H1 (cell line): ENCODE data around the gene KRTAP10-7. TPM values are rescaled to one million over a fixed set of nuclear protein-coding genes. Genes with fewer than 3 reads are reported as not detected.
"Not testable (repeated sequence)": the region's sequence is repeated elsewhere in the genome, so short reads cannot be mapped to it uniquely, and the experiment has no call there.

Experiments
- CTCF ChIA-PET: fragments of 300-600 bp; sonication (Branson Sonifier 250); formaldehyde crosslinking; loops from one replicate; lab custom pipeline; 2021; ENCODE audit not compliant: partially characterized antibody; lab: Charles Lee
- POLR2A ChIA-PET: fragments of 300-600 bp; sonication (Branson Sonifier 250); formaldehyde crosslinking; loops from one replicate; lab custom pipeline; 2021; ENCODE audit warnings: inconsistent platforms; ENCODE audit not compliant: partially characterized antibody; lab: Charles Lee
- DNase-seq, 2 experiments: peaks; one replicate each; pipeline versions ENCODE4 v3.0.0 to v3.0.0-alpha.2; 2010 to 2022; ENCODE audit warnings: low spot score in 2 of 2, low read depth in 1 of 2, mixed read lengths in 1 of 2
- FAIRE-seq: peaks from 2 replicates; lab custom pipeline; 2011; peaks lifted over from hg19 to GRCh38; lab: Jason Lieb, UNC
- H2AFZ ChIP-seq: 2 replicates; pipeline ENCODE4 v1.8.1; 2012; ENCODE audit warnings: low read length, inconsistent platforms
- H2AK5ac ChIP-seq: 2 replicates; pipeline ENCODE4 v1.6.1; 2013; ENCODE audit warnings: low read depth, low read length
- H2BK120ac ChIP-seq: replicated peaks from 2 replicates; pipeline ENCODE3; 2013; ENCODE audit warnings: low read depth, low read length, inconsistent platforms
- H2BK12ac ChIP-seq: 2 replicates; pipeline ENCODE4 v1.6.1; 2013; ENCODE audit warnings: low read depth, low read length
- H2BK15ac ChIP-seq: 2 replicates; pipeline ENCODE4 v1.6.1; 2013; ENCODE audit warnings: low read length
- H2BK20ac ChIP-seq: 2 replicates; pipeline ENCODE4 v1.6.1; 2013; ENCODE audit warnings: low read length
- H2BK5ac ChIP-seq: 2 replicates; pipeline ENCODE4 v1.6.1; 2013; ENCODE audit warnings: low read depth, low read length
- H3K14ac ChIP-seq: 2 replicates; pipeline ENCODE4 v1.6.1; 2013; ENCODE audit warnings: inconsistent platforms; ENCODE audit not compliant: insufficient read length
- H3K18ac ChIP-seq: 2 replicates; pipeline ENCODE4 v1.6.1; 2013; ENCODE audit warnings: low read length; ENCODE audit errors: extremely low read depth
- H3K23ac ChIP-seq: 2 replicates; pipeline ENCODE4 v1.6.1; 2013; ENCODE audit warnings: inconsistent platforms; ENCODE audit not compliant: insufficient read length
- H3K23me2 ChIP-seq: 2 replicates; pipeline ENCODE4 v1.6.1; 2013; ENCODE audit warnings: low read depth, low read length
- H3K27ac ChIP-seq: 2 replicates; pipeline ENCODE4 v1.6.1; 2011; ENCODE audit warnings: low read depth, low read length, inconsistent platforms
- H3K27me3 ChIP-seq, 4 experiments: replicated peaks in 1 of 4; 1 replicate in 1 of 4; 2 replicates in 3 of 4; pipeline versions ENCODE4 v1.6.1 to v1.8.1; 2011 to 2013; ENCODE audit warnings: low read length in 3 of 4, mild to moderate bottlenecking in 3 of 4, inconsistent platforms in 2 of 4, mixed read lengths in 2 of 4, moderate library complexity in 1 of 4; ENCODE audit not compliant: control insufficient read depth in 3 of 4, insufficient read depth in 3 of 4; ENCODE audit errors: extremely low read depth in 1 of 4
- H3K36me3 ChIP-seq, 4 experiments: 2 replicates each; pipeline versions ENCODE4 v1.6.1 to v1.8.1; 2011 to 2013; ENCODE audit warnings: mild to moderate bottlenecking in 4 of 4, low read length in 3 of 4, moderate library complexity in 2 of 4, control low read depth in 1 of 4, inconsistent platforms in 1 of 4; ENCODE audit not compliant: insufficient read depth in 4 of 4, control insufficient read depth in 2 of 4
- H3K4ac ChIP-seq: replicated peaks from 2 replicates; pipeline ENCODE3; 2013; ENCODE audit warnings: low read length, low read depth, mixed read lengths, inconsistent platforms; ENCODE audit not compliant: insufficient read length
- H3K4me1 ChIP-seq, 4 experiments: replicated peaks in 1 of 4; 1 replicate in 1 of 4; 2 replicates in 3 of 4; pipeline versions ENCODE4 v1.6.1 to v1.8.1; 2011 to 2013; ENCODE audit warnings: low read length in 3 of 4, inconsistent platforms in 2 of 4, mixed read lengths in 1 of 4; ENCODE audit not compliant: insufficient read depth in 4 of 4, control insufficient read depth in 3 of 4
- H3K4me2 ChIP-seq, 2 experiments: 2 replicates each; pipeline versions ENCODE4 v1.6.1 to v1.8.1; 2011 to 2013; ENCODE audit warnings: low read depth in 2 of 2, low read length in 2 of 2, control low read depth in 1 of 2, inconsistent platforms in 1 of 2, mild to moderate bottlenecking in 1 of 2; ENCODE audit not compliant: insufficient read depth in 1 of 2
- H3K4me3 ChIP-seq, 4 experiments: fragments of 200-600, 300-600 bp in 1 of 4; sonication (generic), shearing (Covaris generic), sonication (Bioruptor Twin) in 1 of 4; 2 replicates each; pipeline versions ENCODE4 v1.5.1 to v1.8.1; 2011 to 2016; ENCODE audit warnings: low read length in 4 of 4, low read depth in 3 of 4, control low read depth in 2 of 4, inconsistent platforms in 2 of 4, mild to moderate bottlenecking in 2 of 4, mixed read lengths in 1 of 4, moderate library complexity in 1 of 4; ENCODE audit not compliant: insufficient read depth in 2 of 4; ENCODE audit errors: extremely low read depth in 1 of 4
- H3K56ac ChIP-seq: replicated peaks from 2 replicates; pipeline ENCODE3; 2013; ENCODE audit warnings: low read depth, mild to moderate bottlenecking, mixed read lengths, low read length, inconsistent platforms; ENCODE audit not compliant: insufficient read length
- H3K79me1 ChIP-seq: 2 replicates; pipeline ENCODE4 v1.6.1; 2013; ENCODE audit warnings: low read depth, low read length, control low read depth
- H3K79me2 ChIP-seq, 2 experiments: 2 replicates each; pipeline versions ENCODE4 v1.6.1 to v1.8.1; 2012 to 2013; ENCODE audit warnings: low read length in 2 of 2, mild to moderate bottlenecking in 2 of 2, inconsistent platforms in 1 of 2; ENCODE audit not compliant: insufficient read depth in 2 of 2, control insufficient read depth in 1 of 2
- H3K9ac ChIP-seq, 4 experiments: replicated peaks in 1 of 4; 1 replicate in 1 of 4; 2 replicates in 3 of 4; pipeline versions ENCODE4 v1.6.1 to v1.8.1; 2011 to 2013; ENCODE audit warnings: low read depth in 3 of 4, low read length in 3 of 4, control low read depth in 2 of 4, mild to moderate bottlenecking in 2 of 4, moderate library complexity in 2 of 4, inconsistent platforms in 1 of 4; ENCODE audit errors: extremely low read depth in 1 of 4
- H3K9me3 ChIP-seq, 2 experiments: 2 replicates each; pipeline versions ENCODE4 v1.6.1 to v1.8.1; 2012 to 2013; ENCODE audit warnings: mild to moderate bottlenecking in 2 of 2, moderate library complexity in 2 of 2, control low read depth in 1 of 2, inconsistent platforms in 1 of 2, low read depth in 1 of 2, low read length in 1 of 2, mixed read lengths in 1 of 2; ENCODE audit not compliant: insufficient read depth in 2 of 2
- H4K20me1 ChIP-seq, 2 experiments: replicated peaks in 1 of 2; 2 replicates each; pipeline versions ENCODE3 to v1.8.1; 2011 to 2013; ENCODE audit warnings: inconsistent platforms in 2 of 2, low read length in 2 of 2, mild to moderate bottlenecking in 1 of 2; ENCODE audit not compliant: insufficient read depth in 2 of 2, control insufficient read depth in 1 of 2
- H4K5ac ChIP-seq: 2 replicates; pipeline ENCODE4 v1.6.1; 2013; ENCODE audit warnings: low read length, low read depth, mixed read lengths, inconsistent platforms; ENCODE audit not compliant: insufficient read length
- H4K8ac ChIP-seq: 2 replicates; pipeline ENCODE4 v1.8.0; 2013; ENCODE audit warnings: mild to moderate bottlenecking, moderate library complexity, low read length, inconsistent platforms; ENCODE audit not compliant: insufficient read depth; ENCODE audit errors: extremely low read depth
- H4K91ac ChIP-seq: replicated peaks from 2 replicates; pipeline ENCODE3; 2013; ENCODE audit warnings: low read length, mixed read lengths, inconsistent platforms; ENCODE audit not compliant: insufficient read length
- WGBS, 2 experiments: shearing (Covaris generic) in 1 of 2; methylation state at CpG; one replicate each; pipeline versions ENCODE4 v1.1.6 to v1.1.7; 2013 to 2015; ENCODE audit warnings: low lambda C conversion rate in 2 of 2, mixed read lengths in 2 of 2, inconsistent platforms in 1 of 2, low coverage in 1 of 2, missing lambda C conversion rate in 1 of 2; ENCODE audit not compliant: insufficient replicate concordance in 2 of 2, insufficient coverage in 1 of 2, insufficient read length in 1 of 2; ENCODE audit errors: extremely low coverage in 1 of 2, missing lambda C conversion rate in 1 of 2; 5-methylcytosine and 5-hydroxymethylcytosine counted together
- polyA plus RNA-seq, 7 experiments: library from polyadenylated mRNA; depleted of rRNA in 3 of 7; stranded (reverse) in 5 of 7; unstranded in 2 of 7; fragments of >200 nt in 5 of 7; fragments of 200-250 nt in 2 of 7; gene quantifications; 1 replicate in 5 of 7; 2 replicates in 1 of 7; 4 replicates in 1 of 7; pipeline versions ENCODE4 v1.2.1 to v1.2.3, GENCODE V29; 2011 to 2013; ENCODE audit warnings: missing spikeins in 2 of 7, mixed read lengths in 2 of 7
- total RNA-seq: library from RNA; stranded (reverse); fragmentation: NEBNext Ultra II Directional; extraction: Animal tissue kit (Norgen Biotek cat#: 25700); gene quantifications from 2 replicates; pipeline ENCODE4 v1.2.1, GENCODE V29; 2021

Gene KRTAP10-7
- total and polyA plus RNA-seq, 2 of the 8 experiments (the other 6 are each of a cell fraction or from before 2014, with no cell fraction given), result not detected

DNA sequence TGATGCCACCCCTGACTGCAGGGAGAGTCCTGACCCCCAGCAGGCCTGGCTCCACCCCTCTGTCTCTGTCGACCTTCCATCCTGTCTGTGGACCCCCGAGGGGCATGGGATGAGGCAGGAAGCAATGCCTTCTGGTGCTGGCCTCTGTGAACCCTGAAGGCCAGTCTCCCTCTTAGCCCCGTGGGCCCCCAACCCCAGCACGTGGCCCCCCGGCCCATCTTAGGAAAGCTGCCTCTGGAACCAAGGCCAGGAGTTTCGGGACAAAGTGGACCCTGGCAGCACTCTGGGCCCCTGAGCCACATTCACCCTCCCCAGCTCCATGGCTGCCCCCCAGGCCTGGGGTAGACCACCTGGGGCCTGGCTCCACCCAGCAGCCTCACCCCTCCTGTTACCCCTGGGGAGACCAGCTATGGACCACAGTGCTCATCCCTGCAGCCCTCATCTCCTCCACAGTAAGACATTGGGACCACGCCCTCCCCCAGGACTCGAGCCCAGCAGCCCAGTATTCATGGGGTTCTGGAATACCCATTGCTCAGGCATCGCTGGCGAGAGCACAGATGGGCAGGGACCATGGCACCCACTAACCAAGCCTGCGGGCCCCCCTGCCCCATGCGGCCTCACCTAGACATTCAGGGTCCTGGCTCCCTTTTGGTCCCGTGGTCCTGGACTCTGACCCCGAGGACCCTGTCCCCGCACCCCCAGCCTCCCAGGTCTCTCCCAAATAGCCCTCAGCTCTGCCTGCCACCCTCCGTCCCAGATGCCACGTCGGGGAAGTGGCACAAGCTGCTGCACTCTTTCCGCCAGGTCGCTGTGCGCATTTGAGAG, 38.3 kb downstream of the KRTAP10-7 start:
- H3K4me2 ChIP-seq, H3K79me1 ChIP-seq, H4K20me1 ChIP-seq, CTCF ChIA-PET, H3K79me2 ChIP-seq, H3K4me1 ChIP-seq, H4K91ac ChIP-seq, H3K4me3 ChIP-seq, H3K9me3 ChIP-seq, DNase-seq, H3K18ac ChIP-seq, H3K27me3 ChIP-seq, H2AK5ac ChIP-seq, H2AFZ ChIP-seq, H3K56ac ChIP-seq, H3K36me3 ChIP-seq, H2BK20ac ChIP-seq, H2BK12ac ChIP-seq, H3K9ac ChIP-seq, H3K4ac ChIP-seq, H2BK15ac ChIP-seq, FAIRE-seq, H3K23ac ChIP-seq, H3K14ac ChIP-seq, H3K27ac ChIP-seq, H2BK5ac ChIP-seq, H2BK120ac ChIP-seq, H4K8ac ChIP-seq, H4K5ac ChIP-seq, H3K23me2 ChIP-seq: not testable (repeated sequence)
- WGBS, 2 experiments, result 95% methylated on average over 16 of the region's 21 CpGs; no CpG with 5 or more reads in 1 of the 2 experiments
- POLR2A ChIA-PET, result interaction anchor here (0.6 kb wide), 1 partner anchor 86 kb away, joined by 6 read pairs; no protein-coding TSS in a partner anchor
